Stimulated activated CD8-positive, alpha-beta memory T cell treated with anti-CD3 and anti-CD28 coated beads, Interleukin-12 subunit alpha, Interleukin-12 subunit beta, amount 100 ng/mL, for 24 hours (primary cell): ENCODE data around the gene SUSD5.
"Not testable (repeated sequence)": the region's sequence is repeated elsewhere in the genome, so short reads cannot be mapped to it uniquely, and the experiment has no call there.

Experiments used
- DNase-seq: peaks from one replicate; pipeline ENCODE4 v3.0.0-alpha.2; 2020; ENCODE audit errors: extremely low read depth

The SUSD5 gene

GRCh38 chr3:33152363-33153360 is 65.9 kb downstream of the SUSD5 start:
- DNase-seq: no peak

DNA sequence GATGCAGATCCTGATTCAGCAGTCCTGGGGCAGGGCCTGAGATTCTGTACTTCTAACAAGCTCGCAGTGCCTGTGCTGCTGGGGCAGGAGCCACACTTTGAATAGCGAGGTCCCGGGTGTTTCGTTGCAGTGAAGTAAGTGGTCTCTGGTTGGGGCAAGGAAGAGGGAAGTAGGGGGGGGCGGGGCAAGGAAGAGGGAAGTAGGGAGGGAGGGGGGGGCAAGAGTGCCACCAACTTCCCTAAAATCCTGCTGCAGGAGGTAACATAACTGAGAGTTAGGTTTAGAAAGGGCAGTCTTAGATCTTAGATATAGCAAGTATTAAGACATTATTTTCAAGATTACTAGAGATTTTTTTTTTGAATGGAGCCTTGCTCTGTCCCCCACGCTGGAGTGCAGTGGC is 69.3 kb downstream of the SUSD5 start:
- DNase-seq: no peak

- DNase-seq: no peak
Observed at GRCh38 chr3:33146791-33147445, 71.7 kb downstream of the SUSD5 start.

DNA sequence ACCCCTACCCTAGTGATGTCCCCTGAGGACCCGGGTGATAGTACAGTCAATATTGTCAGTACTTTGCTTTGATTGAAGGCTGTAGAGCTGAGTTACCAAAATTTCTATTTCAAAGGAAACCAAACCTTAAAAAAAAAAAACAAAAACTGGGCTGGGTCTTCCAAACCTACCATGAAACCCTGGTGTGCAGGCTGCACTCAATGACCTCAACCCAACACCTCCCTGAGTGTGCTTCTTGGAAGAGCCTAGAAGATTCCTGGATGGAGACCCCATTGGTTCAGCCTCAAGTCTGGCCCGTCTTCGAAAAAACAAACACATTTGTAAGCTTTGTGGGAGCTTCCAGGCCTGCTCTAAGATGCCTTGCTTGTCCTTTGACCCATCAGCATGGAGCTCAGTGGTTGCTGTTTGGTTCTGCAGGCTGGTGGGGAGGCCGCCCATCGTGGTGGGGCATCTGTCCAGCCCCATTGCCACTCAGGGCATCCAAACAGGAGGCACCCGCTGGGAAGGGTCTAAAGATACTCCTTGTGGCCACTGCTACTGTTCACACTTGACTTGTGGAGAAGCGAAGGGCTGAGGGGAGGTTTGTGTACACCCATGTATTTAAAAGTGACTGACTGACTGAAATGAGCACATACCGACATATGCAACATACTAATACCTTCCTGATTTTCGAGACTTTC is 72.6 kb downstream of the SUSD5 start:
- DNase-seq: no peak

GRCh38 chr3:33145221-33145900 is 73.2 kb downstream of the SUSD5 start:
- DNase-seq: no peak

DNA sequence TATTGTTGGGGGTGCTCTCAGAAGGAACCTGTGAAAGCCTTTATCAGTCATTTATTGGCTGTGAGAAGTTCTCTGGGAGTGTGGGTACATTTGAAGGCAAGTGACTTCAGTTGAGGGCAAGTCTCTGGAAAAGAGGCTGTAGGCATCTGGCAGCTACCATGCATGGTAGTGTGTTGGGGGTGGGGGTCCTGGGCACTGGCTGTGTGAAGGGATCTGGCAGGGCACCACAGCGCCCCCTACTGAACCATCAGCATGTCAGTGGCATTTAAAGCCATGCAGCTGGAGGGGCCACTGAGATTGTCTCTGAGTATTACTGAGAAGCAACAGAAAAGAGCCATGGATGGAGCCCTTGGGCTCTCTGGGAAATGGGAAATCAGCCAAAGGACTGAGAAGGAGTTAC is 74.2 kb downstream of the SUSD5 start:
- no peak for DNase-seq

DNA sequence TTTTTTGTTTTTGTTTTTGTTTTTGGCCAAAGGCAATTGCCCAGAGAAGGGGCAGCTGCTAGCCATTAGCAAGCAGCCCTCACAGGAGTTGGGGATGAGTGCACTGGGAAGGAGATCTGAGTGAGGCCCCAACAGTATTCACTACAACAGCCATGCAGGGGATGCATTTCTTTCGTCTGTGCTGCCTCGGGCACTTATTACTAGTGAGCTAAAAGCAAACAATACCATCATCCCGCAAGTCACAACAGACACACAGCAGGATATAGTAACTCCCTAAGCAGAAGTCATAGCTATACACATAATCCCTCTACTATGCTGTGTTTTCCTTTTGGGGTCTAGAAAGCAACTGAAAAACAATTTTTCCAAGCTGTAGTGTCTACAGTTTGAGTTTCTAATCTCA is 77.6 kb downstream of the SUSD5 start:
- DNase-seq: no peak

- DNase-seq: no peak
Observed at GRCh38 chr3:33139996-33140395, 78.6 kb downstream of the SUSD5 start.

- not testable (repeated sequence) for DNase-seq
Observed at GRCh38 chr3:33139006-33139623, 79.5 kb downstream of the SUSD5 start.

GRCh38 chr3:33137691-33138090 is 80.9 kb downstream of the SUSD5 start:
- DNase-seq: no peak

- no peak for DNase-seq
Observed at GRCh38 chr3:33134026-33134625, 84.5 kb downstream of the SUSD5 start.

DNA sequence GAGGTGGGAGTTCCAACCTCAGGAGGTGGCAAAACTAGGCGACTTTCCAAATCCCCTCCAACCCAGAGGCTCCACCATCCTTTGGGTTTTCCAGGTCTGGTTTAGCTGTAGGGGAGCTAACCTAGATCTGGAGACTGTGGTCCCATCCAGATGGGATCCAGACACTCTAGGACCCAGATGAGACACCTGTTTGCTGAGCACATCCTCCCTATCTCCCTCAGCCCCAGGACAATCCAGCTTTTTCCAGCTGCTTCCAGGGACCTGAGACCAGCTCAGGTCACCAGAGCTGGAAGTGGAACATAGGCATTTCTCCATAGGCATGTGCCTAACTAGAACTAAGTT is 86.6 kb downstream of the SUSD5 start:
- no peak for DNase-seq

- no peak for DNase-seq
Observed at GRCh38 chr3:33131331-33132018, 87.1 kb downstream of the SUSD5 start.

- DNase-seq: no peak
Observed at GRCh38 chr3:33130144-33130543, 88.5 kb downstream of the SUSD5 start.

- DNase-seq: no peak
Observed at GRCh38 chr3:33128706-33129105, 89.9 kb downstream of the SUSD5 start.

DNA sequence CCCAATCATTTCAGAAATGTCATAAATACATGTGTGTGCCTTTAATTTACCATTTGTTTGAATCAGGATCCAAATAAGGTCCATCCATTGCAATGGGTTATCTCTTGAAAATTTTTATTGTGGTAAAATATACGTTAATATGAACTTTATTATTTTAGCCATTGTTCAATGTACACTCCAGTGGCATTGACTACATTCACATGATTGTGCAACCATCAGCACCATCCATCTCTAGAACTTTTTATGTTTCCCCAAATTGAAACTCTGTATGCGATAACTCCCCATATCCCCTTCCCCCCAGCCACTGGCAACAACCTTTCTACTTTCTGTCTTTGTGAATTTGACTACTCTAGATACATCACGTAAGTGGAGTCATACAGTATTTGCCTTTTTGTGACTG is 92.8 kb downstream of the SUSD5 start:
- no peak for DNase-seq

DNA sequence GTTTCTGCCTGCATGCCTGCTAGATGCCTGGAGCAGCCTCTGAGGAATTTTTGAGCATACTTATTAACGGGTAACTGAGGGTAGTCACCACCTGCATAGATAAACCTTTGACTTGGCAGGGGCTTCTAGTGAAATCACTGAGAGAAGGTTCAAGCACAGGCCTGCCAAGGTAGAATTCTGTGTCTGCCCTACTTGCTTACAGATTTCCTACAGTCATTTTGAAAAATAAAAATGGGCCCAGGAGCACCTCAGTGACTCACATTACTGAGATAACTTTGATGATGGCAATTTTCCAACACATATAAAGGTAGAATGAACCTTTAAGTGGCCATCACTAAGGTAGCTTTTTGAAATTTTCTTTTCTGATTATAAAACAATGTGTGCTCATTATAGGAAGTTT is 94.0 kb downstream of the SUSD5 start:
- no peak for DNase-seq

DNA sequence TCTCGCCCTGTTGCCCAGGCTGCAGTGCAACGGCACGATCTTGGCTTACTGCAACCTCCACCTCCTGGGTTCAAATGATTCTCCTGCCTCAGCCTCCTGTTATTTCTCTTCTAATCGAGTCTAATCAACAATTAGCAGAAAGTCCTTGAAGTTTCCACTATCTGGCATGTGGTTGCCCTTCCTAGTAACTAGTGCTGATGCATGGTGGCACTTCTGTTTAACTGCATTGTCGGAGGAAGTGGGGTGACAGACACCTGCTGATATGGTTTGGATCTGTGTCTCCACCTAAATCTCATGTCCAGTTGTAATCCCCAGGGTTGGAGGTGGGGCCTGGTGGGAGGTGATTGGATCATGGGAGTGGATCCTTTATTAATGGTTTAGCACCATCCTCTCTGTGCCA is 95.6 kb downstream of the SUSD5 start:
- no peak for DNase-seq

DNA sequence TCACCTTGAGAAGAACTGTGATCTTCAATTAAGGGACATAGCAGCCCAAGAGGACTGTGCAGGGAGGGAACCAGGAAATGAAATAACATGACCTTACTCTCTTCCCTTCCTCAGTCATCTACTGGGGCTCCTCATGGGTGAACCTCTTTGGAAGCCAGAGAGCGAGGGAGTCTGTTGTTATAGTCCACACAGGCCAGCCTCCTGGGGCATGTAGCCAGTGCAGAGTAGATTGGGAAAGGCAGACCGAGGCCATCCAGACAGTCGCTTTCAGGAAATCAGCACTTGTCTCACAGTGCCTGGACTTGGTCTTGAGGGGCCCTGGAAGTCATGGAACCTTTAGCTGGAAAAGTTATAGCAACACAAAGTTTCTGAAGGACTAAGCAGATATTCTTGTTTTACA is 98.7 kb downstream of the SUSD5 start:
- DNase-seq: no peak

- no peak for DNase-seq
Observed at GRCh38 chr3:33117461-33117860, 101.1 kb downstream of the SUSD5 start.
